GM13976 (cell line): ENCODE measurements around the gene ARFGAP2.

Source experiments
- DNase-seq: peaks from one replicate; pipeline ENCODE4 v3.0.0; 2012; ENCODE audit warnings: low spot score
- CTCF ChIP-seq: IDR thresholded peaks from 2 replicates; pipeline ENCODE4 v1.5.1; 2012; ENCODE audit warnings: borderline replicate concordance, mild to moderate bottlenecking; ENCODE audit not compliant: insufficient read depth; ENCODE audit errors: extremely low read depth, missing control alignments, control extremely low read depth
- in situ Hi-C: fragments of 300-500 bp; cut with MboI; formaldehyde crosslinking; loops from one replicate; pipeline ENCODE4 v1.12.0; 2022; ENCODE audit warnings: low sequenced_read_pairs, mixed read lengths, inconsistent platforms; ENCODE audit not compliant: unreplicated experiment

Gene ARFGAP2

DNA sequence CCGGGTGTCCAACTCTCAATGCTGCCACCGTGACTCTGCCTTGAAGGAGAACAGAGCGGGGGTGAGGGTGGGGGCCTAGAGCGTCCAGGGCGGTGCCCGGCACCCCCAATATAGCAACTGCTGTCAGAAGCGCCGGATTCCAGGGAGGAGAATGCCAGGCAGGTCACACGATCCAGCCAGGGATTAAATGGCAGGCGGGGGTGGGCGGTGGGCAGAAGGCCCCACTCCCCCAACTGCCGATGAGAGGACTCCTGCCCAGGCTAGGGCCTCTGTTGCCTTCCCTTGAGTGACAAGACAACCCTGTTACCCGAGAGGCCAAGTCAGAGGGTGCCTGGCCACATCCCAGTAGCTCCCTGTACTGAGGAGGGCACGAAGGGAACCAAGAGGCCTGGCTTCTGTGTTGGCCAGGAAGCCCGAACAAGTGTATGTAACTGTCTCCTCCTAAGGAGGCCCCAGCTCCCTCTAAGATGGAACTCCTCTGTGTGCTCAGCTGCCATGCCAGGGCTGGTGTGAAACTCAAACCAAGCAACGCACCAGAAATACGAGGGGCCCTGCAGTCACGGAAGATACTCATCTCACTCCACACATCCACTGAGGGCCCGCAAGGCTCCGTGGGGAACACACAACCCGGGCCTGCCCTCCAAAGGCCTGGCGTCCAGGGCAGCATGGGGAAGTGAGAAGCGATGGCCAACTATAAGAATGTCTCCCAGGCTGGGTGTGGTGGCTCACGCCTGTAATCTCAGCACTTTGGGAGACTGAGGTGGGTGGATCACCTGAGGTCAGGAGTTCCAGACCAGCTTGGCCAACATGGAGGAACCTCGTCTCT lies 6.6 kb upstream of the ARFGAP2 start:
- no peak for TF ChIP-seq CTCF
- DNase-seq = no peak
- in situ Hi-C loops = loop anchor here (10.0 kb wide), 1 partner anchor 82 kb away; no protein-coding TSS in a partner anchor

DNA sequence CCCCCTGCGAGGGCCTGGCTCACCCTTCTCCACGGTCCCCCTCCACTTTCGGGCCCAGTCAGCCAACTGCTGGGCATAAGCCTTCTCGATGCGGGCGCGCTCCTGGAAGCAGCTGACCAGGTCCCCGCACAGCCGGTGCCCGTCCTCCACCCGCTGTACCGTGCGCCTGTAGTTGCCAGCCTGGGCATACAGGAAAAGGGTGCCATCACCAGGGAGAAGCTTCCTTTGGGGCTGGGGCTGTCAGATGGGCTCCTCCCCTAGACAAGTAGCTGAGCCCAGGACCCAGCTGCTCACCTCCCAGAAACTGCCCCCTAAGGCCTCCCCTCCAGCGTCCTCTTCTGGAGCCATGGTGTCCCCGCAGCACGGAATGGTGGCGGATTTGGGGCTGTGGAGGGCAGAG lies 5.7 kb upstream of the ARFGAP2 start:
- DNase-seq = no peak
- TF ChIP-seq CTCF = no peak
- in situ Hi-C loops = loop anchor here (10.0 kb wide), 1 partner anchor 82 kb away; no protein-coding TSS in a partner anchor

DNA sequence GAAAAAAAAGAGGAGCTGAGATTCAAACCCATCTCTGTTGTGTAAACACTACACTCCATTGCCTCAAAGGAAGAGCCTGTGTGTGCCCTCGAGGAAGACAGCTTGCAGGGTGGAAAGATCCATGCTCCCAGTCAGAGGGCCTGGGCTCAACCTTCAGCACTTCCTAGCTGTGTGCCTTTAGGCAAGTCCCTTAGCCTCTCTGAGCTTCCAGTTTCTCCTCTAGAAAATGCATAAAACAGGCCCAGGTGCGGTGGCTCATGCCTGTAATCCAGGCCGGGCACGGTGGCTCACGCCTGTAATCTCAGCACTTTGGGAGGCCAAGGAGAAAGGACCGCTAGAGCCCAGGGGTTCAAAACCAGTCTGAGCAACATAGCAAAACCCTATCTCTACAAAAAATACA lies 4.6 kb upstream of the ARFGAP2 start:
- DNase-seq = no peak
- in situ Hi-C loops = loop anchor here (10.0 kb wide), 1 partner anchor 84 kb away; no protein-coding TSS in a partner anchor
- no peak for TF ChIP-seq CTCF

- DNase-seq = no peak
- in situ Hi-C loops = loop anchor here (10.0 kb wide), 1 partner anchor 85 kb away; no protein-coding TSS in a partner anchor
- TF ChIP-seq CTCF = no peak
Measured at GRCh38 chr11:47180006-47180787, 3.5 kb upstream of the ARFGAP2 start.

GRCh38 chr11:47179655-47179991 lies 2.9 kb upstream of the ARFGAP2 start:
- TF ChIP-seq CTCF = peak; percentile 46
- in situ Hi-C loops = no loop called here
- DNase-seq = peak; percentile 77

GRCh38 chr11:47178737-47179654 lies 2.3 kb upstream of the ARFGAP2 start:
- no peak for TF ChIP-seq CTCF
- in situ Hi-C loops = no loop called here
- no peak for DNase-seq
